Esophagus (tissue), 2 donors: Measurements from ENCODE around the gene BLCAP. TPM values are rescaled to one million over a fixed set of nuclear protein-coding genes. Genes with fewer than 3 reads are reported as not detected.

Experiments
- H3K27ac ChIP-seq, 2 donors: one replicate each; pipeline ENCODE4 v1.5.1; 2013; ENCODE audit warnings: low read depth in 2 of 2, mild to moderate bottlenecking in 2 of 2, inconsistent platforms in 1 of 2, low read length in 1 of 2, moderate library complexity in 1 of 2
- H3K27me3 ChIP-seq, 2 donors: one replicate each; pipeline ENCODE4 v1.6.1; 2013; ENCODE audit warnings: low read length in 2 of 2, control low read depth in 1 of 2, mild to moderate bottlenecking in 1 of 2; ENCODE audit not compliant: insufficient read depth in 2 of 2, control insufficient read depth in 1 of 2
- H3K36me3 ChIP-seq, 2 donors: one replicate each; pipeline ENCODE4 v1.6.1; 2013; ENCODE audit warnings: low read length in 1 of 2; ENCODE audit not compliant: control insufficient read depth in 2 of 2, insufficient read depth in 2 of 2
- H3K4me1 ChIP-seq, 2 donors: one replicate each; pipeline ENCODE4 v1.6.1; 2013; ENCODE audit warnings: low read length in 1 of 2; ENCODE audit not compliant: control insufficient read depth in 2 of 2, insufficient read depth in 2 of 2
- H3K4me3 ChIP-seq, 2 donors: one replicate each; pipeline ENCODE4 v1.5.1; 2013; ENCODE audit warnings: low read length in 2 of 2, mild to moderate bottlenecking in 2 of 2, low read depth in 1 of 2, moderate library complexity in 1 of 2
- H3K9me3 ChIP-seq, 2 donors: one replicate each; pipeline ENCODE4 v1.6.1; 2013; ENCODE audit warnings: mild to moderate bottlenecking in 2 of 2, low read depth in 1 of 2, low read length in 1 of 2, moderate library complexity in 1 of 2; ENCODE audit not compliant: control insufficient read depth in 2 of 2, insufficient read depth in 1 of 2
- WGBS, 2 donors: extraction: QIAGEN DNeasy Blood & Tissue Kit; methylation state at CpG; one replicate each; pipeline ENCODE4 v1.1.7; 2013; 5-methylcytosine and 5-hydroxymethylcytosine counted together
- polyA plus RNA-seq, 2 donors: library from polyadenylated mRNA; stranded (reverse); fragments of 200-250 nt; gene quantifications; one replicate each; pipeline ENCODE4 v1.2.3, GENCODE V29; 2013
- donor health status: healthy with polysubstance abuse.
- donor health status: Bipolar disorder and iron deficiency.

Gene BLCAP
- polyA plus RNA-seq, 2 donors, result 45.7 to 80.2 TPM

- H3K4me1 ChIP-seq, result peaks cover 14 to 30% of the 10 kb centered on the region in 2 donors
- 4 to 6% methylated on average over 10 of the region's 10 CpGs for WGBS, 2 donors
- H3K27ac ChIP-seq, result peak overlapping the region; percentile 95 to 96
- H3K4me3 ChIP-seq, result peak overlapping the region; percentile 79 to 99
- peaks cover 0 to 3% of the 10 kb centered on the region in 2 donors for H3K36me3 ChIP-seq
- H3K27me3 ChIP-seq, result no peaks in the 10 kb centered on the region
- H3K9me3 ChIP-seq, result no peaks in the 10 kb centered on the region
Observed at GRCh38 chr20:37526238-37526838, 1.3 kb downstream of the BLCAP start.

- H3K4me1 ChIP-seq, result peaks cover 14 to 30% of the 10 kb centered on the region in 2 donors
- no peaks in the 10 kb centered on the region for H3K9me3 ChIP-seq
- WGBS, 2 donors, result 38 to 39% methylated on average over 5 of the region's 5 CpGs
- H3K27me3 ChIP-seq, result no peaks in the 10 kb centered on the region
- H3K4me3 ChIP-seq, result peak overlapping the region in 1 of 2 donors; percentile 79
- peaks cover 0 to 7% of the 10 kb centered on the region in 2 donors for H3K36me3 ChIP-seq
- H3K27ac ChIP-seq, result peak overlapping the region; percentile 71 to 95
Observed at GRCh38 chr20:37525810-37526209, 1.9 kb downstream of the BLCAP start.

GRCh38 chr20:37524859-37525708 is 2.6 kb downstream of the BLCAP start:
- no peaks in the 10 kb centered on the region for H3K9me3 ChIP-seq
- H3K36me3 ChIP-seq, result peaks cover 0 to 7% of the 10 kb centered on the region in 2 donors
- 38 to 46% methylated on average over 6 of the region's 6 CpGs for WGBS, 2 donors
- H3K27me3 ChIP-seq, result no peaks in the 10 kb centered on the region
- peak overlapping the region in 1 of 2 donors; percentile 79 for H3K4me3 ChIP-seq
- peaks cover 14 to 32% of the 10 kb centered on the region in 2 donors for H3K4me1 ChIP-seq
- peak overlapping the region; percentile 66 to 80 for H3K27ac ChIP-seq

GRCh38 chr20:37523911-37524700 is 3.6 kb downstream of the BLCAP start:
- no peaks in the 10 kb centered on the region for H3K27me3 ChIP-seq
- peaks cover 0 to 7% of the 10 kb centered on the region in 2 donors for H3K36me3 ChIP-seq
- H3K9me3 ChIP-seq, result no peaks in the 10 kb centered on the region
- H3K27ac ChIP-seq, result peak overlapping the region; percentile 30 to 80
- H3K4me1 ChIP-seq, result peaks cover 18 to 29% of the 10 kb centered on the region in 2 donors
- no peak overlapping the region for H3K4me3 ChIP-seq
- WGBS, 2 donors, result 51 to 57% methylated on average over 10 of the region's 10 CpGs

GRCh38 chr20:37523012-37523391 is 4.7 kb downstream of the BLCAP start:
- Histone ChIP-seq H3K36me3 (peaks cover 0 to 15% of the 10 kb centered on the region in 2 donors), H3K27ac (peak overlapping the region in 1 of 2 donors; percentile 45), H3K4me1 (peaks cover 18 to 25% of the 10 kb centered on the region in 2 donors), H3K9me3 (no peaks in the 10 kb centered on the region), H3K27me3 (no peaks in the 10 kb centered on the region), H3K4me3 (no peak overlapping the region)
- WGBS, 2 donors, result 47 to 76% methylated on average over 13 of the region's 13 CpGs

GRCh38 chr20:37522260-37523011 is 5.2 kb downstream of the BLCAP start:
- no peaks in the 10 kb centered on the region for H3K9me3 ChIP-seq
- peaks cover 18 to 28% of the 10 kb centered on the region in 2 donors for H3K4me1 ChIP-seq
- H3K36me3 ChIP-seq, result peaks cover 0 to 17% of the 10 kb centered on the region in 2 donors
- 46 to 61% methylated on average over 34 to 36 of the region's 36 CpGs for WGBS, 2 donors
- H3K27me3 ChIP-seq, result no peaks in the 10 kb centered on the region
- no peak overlapping the region for H3K4me3 ChIP-seq
- H3K27ac ChIP-seq, result peak overlapping the region in 1 of 2 donors; percentile 45

- Histone ChIP-seq H3K36me3 (peaks cover 0 to 18% of the 10 kb centered on the region in 2 donors), H3K4me3 (no peak within 1 kb of the TSS), H3K27me3 (no peaks in the 10 kb centered on the region), H3K27ac (no peak within 1 kb of the TSS), H3K9me3 (no peaks in the 10 kb centered on the region), H3K4me1 (peaks cover 16 to 28% of the 10 kb centered on the region in 2 donors)
- 66 to 67% methylated on average over 69 of the region's 69 CpGs for WGBS, 2 donors
Observed at GRCh38 chr20:37521061-37521771, 6.5 kb downstream of the BLCAP start, which contains the start of gene NNAT. Gene NNAT, plus strand, starts transcription at chr20:37521250. Its CDS starts 82 bp downstream, at chr20:37521332.

GRCh38 chr20:37520419-37520955 is 7.2 kb downstream of the BLCAP start:
- H3K4me1 ChIP-seq, result peaks cover 13 to 28% of the 10 kb centered on the region in 2 donors
- peaks cover 0 to 18% of the 10 kb centered on the region in 2 donors for H3K36me3 ChIP-seq
- no peak overlapping the region for H3K4me3 ChIP-seq
- H3K27ac ChIP-seq, result no peak overlapping the region
- no peaks in the 10 kb centered on the region for H3K9me3 ChIP-seq
- WGBS, 2 donors, result 84% methylated on average over 24 of the region's 24 CpGs
- H3K27me3 ChIP-seq, result no peaks in the 10 kb centered on the region
